Esophagus muscularis mucosa (tissue), 4 donors: Measurements from ENCODE around the gene PTPRD. TPM values are rescaled to one million over a fixed set of nuclear protein-coding genes. Genes with fewer than 3 reads are reported as not detected.

ENCODE experiments used
- DNase-seq: peaks from one replicate; pipeline ENCODE4 v3.0.0-alpha.2; 2017; ENCODE audit errors: extremely low spot score
- H3K27ac ChIP-seq, 4 donors: fragments of 200-600 bp; sonication (generic); replicated peaks in 1 of 4; 1 replicate in 3 of 4; 2 replicates in 1 of 4; pipeline ENCODE4 v1.5.1; 2016 to 2019; ENCODE audit warnings: mild to moderate bottlenecking in 1 of 4
- H3K27me3 ChIP-seq, 4 donors: fragments of 200-600 bp; sonication (generic); one replicate each; pipeline versions ENCODE4 v1.5.1 to v1.6.0; 2016 to 2019
- H3K36me3 ChIP-seq, 4 donors: fragments of 200-600 bp; sonication (generic); one replicate each; pipeline ENCODE4 v1.5.1; 2016 to 2019
- H3K4me1 ChIP-seq, 4 donors: fragments of 200-600 bp; sonication (generic); one replicate each; pipeline ENCODE4 v1.5.1; 2016 to 2019
- H3K4me3 ChIP-seq, 4 donors: fragments of 200-600 bp; sonication (generic); 1 replicate in 2 of 4; 2 replicates in 2 of 4; pipeline ENCODE4 v1.5.1; 2016 to 2019; ENCODE audit warnings: mild to moderate bottlenecking in 4 of 4, moderate library complexity in 1 of 4
- H3K9me3 ChIP-seq, 4 donors: fragments of 200-600 bp; sonication (generic); 1 replicate in 3 of 4; 2 replicates in 1 of 4; pipeline ENCODE4 v1.5.1; 2016 to 2019
- EP300 ChIP-seq: sonication (generic); formaldehyde crosslinking; IDR thresholded peaks from one replicate; pipeline ENCODE4 v1.6.1; 2017; ENCODE audit warnings: antibody characterized with exemption
- POLR2A ChIP-seq: fragments of 450-650 bp; IDR thresholded peaks from one replicate; pipeline ENCODE4 v1.6.1; 2017; ENCODE audit warnings: antibody characterized with exemption, moderate library complexity, mild to moderate bottlenecking, low read depth
- POLR2AphosphoS5 ChIP-seq, 2 donors: sonication (generic); formaldehyde crosslinking; IDR thresholded peaks; one replicate each; pipeline ENCODE4 v1.6.1; 2017; ENCODE audit warnings: antibody characterized with exemption in 2 of 2
- WGBS: methylation state at CpG from one replicate; pipeline ENCODE4 v1.1.5; 2018; 5-methylcytosine and 5-hydroxymethylcytosine counted together
- intact Hi-C: fragments of 100-400 bp; cut with DNase I; formaldehyde crosslinking; loops from one replicate; pipeline ENCODE4 v1.15.1; 2023
- total RNA-seq, 4 donors: library from RNA; depleted of rRNA; stranded (reverse); fragments of >200 nt; gene quantifications; one replicate each; pipeline versions ENCODE4 v1.1.0 to v1.2.1, GENCODE V29; 2016
- TF ChIP-seq, protein P1 (sequence below), 3 experiments: fragments of 200-600 bp in 2 of 3; fragments of 450-650 bp in 1 of 3; sonication (generic) in 2 of 3; IDR thresholded peaks; one replicate each; pipeline ENCODE4 v1.5.1; 2017 to 2019; ENCODE audit warnings: antibody characterized with exemption in 3 of 3, mild to moderate bottlenecking in 2 of 3, moderate library complexity in 1 of 3

PTPRD gene
- total RNA-seq, 4 donors from 2014 or later = 4.1 to 6.6 (median 5.0) TPM

DNA sequence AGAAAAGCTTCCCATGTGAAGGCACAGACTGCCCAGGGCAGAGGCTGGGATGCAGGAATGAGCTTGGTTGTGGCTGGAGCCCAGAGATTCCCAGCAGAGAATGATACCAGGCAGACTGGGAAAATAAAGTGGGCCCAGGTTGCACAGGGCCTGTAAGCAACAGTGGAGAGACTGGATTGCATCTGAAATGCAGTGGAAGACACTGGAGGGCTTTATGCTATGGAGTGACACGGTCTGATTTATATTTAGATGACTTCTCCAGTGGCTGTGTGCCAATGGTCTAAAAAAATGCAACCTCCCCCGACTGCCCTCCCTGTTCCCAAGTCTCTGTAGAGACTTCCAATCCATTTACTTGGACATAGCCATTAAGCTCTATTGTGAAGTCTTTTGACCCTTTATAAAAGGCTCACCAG lies 1862.2 kb downstream of the PTPRD start:
- intact Hi-C loops = no loop called here
- peaks cover 0 to 4% (median 0%) of the 10 kb centered on the region in 4 donors for H3K4me1 ChIP-seq
- no peaks in the 10 kb centered on the region for H3K36me3 ChIP-seq
- no peaks in the 10 kb centered on the region for H3K27me3 ChIP-seq
- H3K27ac ChIP-seq = no peak overlapping the region
- no peak for TF ChIP-seq POLR2AphosphoS5 (IDR thresholded peaks at IDR 0.05)
- TF ChIP-seq EP300 = no peak
- TF ChIP-seq, protein P1, sequence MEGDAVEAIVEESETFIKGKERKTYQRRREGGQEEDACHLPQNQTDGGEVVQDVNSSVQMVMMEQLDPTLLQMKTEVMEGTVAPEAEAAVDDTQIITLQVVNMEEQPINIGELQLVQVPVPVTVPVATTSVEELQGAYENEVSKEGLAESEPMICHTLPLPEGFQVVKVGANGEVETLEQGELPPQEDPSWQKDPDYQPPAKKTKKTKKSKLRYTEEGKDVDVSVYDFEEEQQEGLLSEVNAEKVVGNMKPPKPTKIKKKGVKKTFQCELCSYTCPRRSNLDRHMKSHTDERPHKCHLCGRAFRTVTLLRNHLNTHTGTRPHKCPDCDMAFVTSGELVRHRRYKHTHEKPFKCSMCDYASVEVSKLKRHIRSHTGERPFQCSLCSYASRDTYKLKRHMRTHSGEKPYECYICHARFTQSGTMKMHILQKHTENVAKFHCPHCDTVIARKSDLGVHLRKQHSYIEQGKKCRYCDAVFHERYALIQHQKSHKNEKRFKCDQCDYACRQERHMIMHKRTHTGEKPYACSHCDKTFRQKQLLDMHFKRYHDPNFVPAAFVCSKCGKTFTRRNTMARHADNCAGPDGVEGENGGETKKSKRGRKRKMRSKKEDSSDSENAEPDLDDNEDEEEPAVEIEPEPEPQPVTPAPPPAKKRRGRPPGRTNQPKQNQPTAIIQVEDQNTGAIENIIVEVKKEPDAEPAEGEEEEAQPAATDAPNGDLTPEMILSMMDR (IDR thresholded peaks at IDR 0.05) = no peak
- TF ChIP-seq POLR2A = no peak
- H3K9me3 ChIP-seq = no peaks in the 10 kb centered on the region
- DNase-seq = no peak
- no peak overlapping the region for H3K4me3 ChIP-seq
- WGBS = 37% methylated on average over 2 of the region's 2 CpGs

DNA sequence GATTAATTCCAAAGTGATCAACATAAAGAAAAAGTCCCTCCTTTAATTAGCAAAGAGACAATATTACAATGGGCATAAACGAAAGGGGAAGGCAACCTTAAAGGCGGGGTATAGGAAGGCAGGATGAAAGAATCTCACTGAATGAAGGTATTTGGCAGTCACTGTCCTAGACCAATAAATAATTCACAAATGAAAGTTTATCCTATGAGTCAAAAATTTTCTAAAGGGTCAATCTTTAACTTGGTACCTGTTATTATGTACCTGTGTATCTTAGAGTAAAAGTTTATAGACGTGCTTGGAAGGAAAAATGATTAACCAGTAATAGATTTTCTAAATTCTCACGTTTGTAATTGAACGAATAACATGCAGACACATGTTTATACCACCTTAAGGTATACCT lies 1867.5 kb downstream of the PTPRD start:
- intact Hi-C loops = no loop called here
- Histone ChIP-seq H3K27ac (no peak overlapping the region), H3K4me3 (no peak overlapping the region), H3K9me3 (no peaks in the 10 kb centered on the region), H3K36me3 (no peaks in the 10 kb centered on the region), H3K4me1 (no peaks in the 10 kb centered on the region), H3K27me3 (no peaks in the 10 kb centered on the region)
- WGBS = 90% methylated on average over 5 of the region's 5 CpGs
- TF ChIP-seq, protein P1 (IDR thresholded peaks at IDR 0.05) = no peak
- TF ChIP-seq EP300 = no peak
- TF ChIP-seq POLR2AphosphoS5 (IDR thresholded peaks at IDR 0.05) = no peak
- no peak for TF ChIP-seq POLR2A
- no peak for DNase-seq

DNA sequence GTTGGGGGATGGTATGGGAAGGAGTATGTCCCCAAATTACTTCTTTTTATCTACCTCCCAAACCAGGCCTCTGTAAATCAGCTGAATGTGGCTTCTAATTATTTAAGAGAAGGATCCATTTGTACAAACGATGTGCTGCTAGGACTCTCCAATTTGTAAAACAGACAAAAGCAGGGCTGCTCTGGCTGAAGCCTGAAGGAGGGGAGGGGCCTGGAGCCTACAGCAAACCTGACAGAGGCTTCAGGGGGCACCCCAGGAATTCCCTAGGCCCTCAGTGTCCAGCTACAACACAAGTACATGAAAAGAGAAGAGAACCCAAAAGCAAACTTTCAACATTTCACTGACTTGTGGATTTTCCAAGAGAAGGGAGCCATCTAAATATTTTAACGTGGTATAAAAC lies 1873.9 kb downstream of the PTPRD start:
- Histone ChIP-seq H3K36me3 (no peaks in the 10 kb centered on the region), H3K27me3 (no peaks in the 10 kb centered on the region), H3K4me3 (no peak overlapping the region), H3K9me3 (no peaks in the 10 kb centered on the region), H3K27ac (no peak overlapping the region), H3K4me1 (peaks cover 0 to 7% (median 4%) of the 10 kb centered on the region in 4 donors)
- intact Hi-C loops = no loop called here
- WGBS = 64% methylated on average over 2 of the region's 2 CpGs
- DNase-seq = no peak
- TF ChIP-seq EP300 (no peak), POLR2AphosphoS5 (IDR thresholded peaks at IDR 0.05) (no peak), POLR2A (no peak)
- TF ChIP-seq, protein P1 (IDR thresholded peaks at IDR 0.05) = no peak

DNA sequence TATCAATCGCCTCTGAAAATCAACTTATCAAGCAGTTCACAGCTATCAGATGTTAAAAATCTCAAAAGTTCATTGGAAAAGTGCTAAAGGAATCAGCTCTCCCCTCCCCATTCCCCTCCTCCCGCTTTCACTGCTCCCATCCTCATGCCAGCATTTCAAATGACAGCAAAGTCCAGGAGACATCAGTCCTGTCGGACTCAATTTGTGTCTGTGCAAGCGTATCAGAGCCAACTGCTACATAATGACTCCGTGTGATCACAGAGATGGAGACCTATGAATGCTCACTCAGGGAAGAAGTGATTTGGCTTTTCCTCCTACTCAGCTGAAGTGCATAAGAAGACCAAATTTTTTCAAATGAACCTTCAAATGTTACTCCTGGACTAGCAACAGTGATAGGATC lies 1876.0 kb downstream of the PTPRD start:
- H3K27me3 ChIP-seq = no peaks in the 10 kb centered on the region
- TF ChIP-seq POLR2A (no peak), EP300 (no peak), POLR2AphosphoS5 (IDR thresholded peaks at IDR 0.05) (no peak)
- TF ChIP-seq, protein P1 (IDR thresholded peaks at IDR 0.05) = no peak
- no peak overlapping the region for H3K4me3 ChIP-seq
- no peak for DNase-seq
- WGBS = 88% methylated on average over 5 of the region's 5 CpGs
- intact Hi-C loops = no loop called here
- peaks cover 0 to 13% (median 11%) of the 10 kb centered on the region in 4 donors for H3K4me1 ChIP-seq
- H3K9me3 ChIP-seq = no peaks in the 10 kb centered on the region
- H3K36me3 ChIP-seq = no peaks in the 10 kb centered on the region
- H3K27ac ChIP-seq = no peak overlapping the region

DNA sequence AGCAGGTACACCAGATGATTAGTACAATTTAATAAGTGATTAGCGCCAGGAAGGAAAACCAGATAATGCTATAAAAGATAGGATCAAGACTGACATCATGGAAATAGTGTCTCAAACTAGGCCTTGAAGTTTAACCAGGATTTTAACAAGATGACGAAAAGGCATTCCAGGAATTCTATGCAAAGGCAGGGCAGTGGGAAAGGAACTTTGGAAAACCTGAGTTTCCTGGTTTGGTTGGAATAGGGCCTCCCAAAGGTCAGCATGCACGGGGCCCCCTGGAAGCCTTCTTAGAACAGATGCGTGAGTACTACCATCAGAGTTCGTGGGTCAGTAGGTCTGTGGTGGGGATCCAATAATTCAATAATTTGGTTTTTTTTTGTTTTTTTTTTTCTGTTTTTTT lies 1878.0 kb downstream of the PTPRD start:
- Histone ChIP-seq H3K9me3 (no peaks in the 10 kb centered on the region), H3K27me3 (no peaks in the 10 kb centered on the region), H3K27ac (no peak overlapping the region), H3K4me1 (peaks cover 0 to 13% (median 11%) of the 10 kb centered on the region in 4 donors), H3K4me3 (no peak overlapping the region), H3K36me3 (no peaks in the 10 kb centered on the region)
- intact Hi-C loops = no loop called here
- WGBS = 88% methylated on average over 5 of the region's 5 CpGs
- TF ChIP-seq EP300 = no peak
- TF ChIP-seq, protein P1 (IDR thresholded peaks at IDR 0.05) = no peak
- TF ChIP-seq POLR2AphosphoS5 (IDR thresholded peaks at IDR 0.05) = no peak
- no peak for TF ChIP-seq POLR2A
- no peak for DNase-seq
